HepG2 (cell line): ENCODE measurements around the gene LRP10. TPM values are rescaled to one million over a fixed set of nuclear protein-coding genes. Genes with fewer than 3 reads are reported as not detected.
A peak's percentile ranks its signal among the peaks of the same experiment; 100 is the strongest.

Source experiments
- ATAC-seq: fragments of 200-7000 bp; cut with Tn5 transposase; 3 replicates; pipeline ENCODE4 v1.9.1; 2020; ENCODE audit warnings: mild to moderate bottlenecking, moderate library complexity
- BruUV-seq: library from RNA; stranded (reverse); fragments of 400-500 nt; replicated peaks from 2 replicates; lab custom pipeline; 2021; lab: Mats Ljungman, UMichigan
- CTCF ChIA-PET: fragments of 300-600 bp; formaldehyde crosslinking; extraction: SDS; loops from one replicate; lab custom pipeline; 2021; ENCODE audit warnings: low total read pairs, inconsistent platforms, low intra/inter-chr PET ratio; lab: Yijun Ruan, JAX
- POLR2A ChIA-PET: fragments of 350-600 bp; sonication (Branson Sonifier 250); formaldehyde crosslinking; loops from one replicate; lab custom pipeline; 2020; ENCODE audit warnings: antibody characterized with exemption, inconsistent platforms; lab: Yijun Ruan, JAX
- DNase-seq: peaks from one replicate; pipeline ENCODE4 v3.0.0-alpha.2; 2015; ENCODE audit warnings: low spot score
- FAIRE-seq: peaks from 3 replicates; lab custom pipeline; 2011; peaks lifted over from hg19 to GRCh38; lab: Jason Lieb, UNC
- H2AFZ ChIP-seq: one replicate; pipeline ENCODE4 v1.6.1; 2011; ENCODE audit warnings: low read length, inconsistent platforms
- H3K27ac ChIP-seq: fragments of 300-600 bp; 3 replicates; pipeline ENCODE4 v1.8.0; 2011; ENCODE audit warnings: mixed run types, mild to moderate bottlenecking, mixed read lengths, low read length, inconsistent platforms; ENCODE audit not compliant: insufficient read depth; ENCODE audit errors: extremely low read length
- H3K27me3 ChIP-seq, 2 experiments: fragments of 200-600 bp in 1 of 2; 2 replicates in 1 of 2; 3 replicates in 1 of 2; pipeline versions ENCODE4 v1.6.0 to v1.8.0; 2011; ENCODE audit warnings: low read length in 2 of 2, mild to moderate bottlenecking in 2 of 2, moderate library complexity in 2 of 2, inconsistent platforms in 1 of 2; ENCODE audit not compliant: insufficient read depth in 2 of 2, control insufficient read depth in 1 of 2
- H3K36me3 ChIP-seq, 2 experiments: fragments of 200-600 bp in 1 of 2; replicated peaks in 1 of 2; 2 replicates in 1 of 2; 3 replicates in 1 of 2; pipeline versions ENCODE4 v1.5.1 to v1.8.0; 2011; ENCODE audit warnings: low read length in 2 of 2, inconsistent platforms in 1 of 2; ENCODE audit not compliant: insufficient read depth in 2 of 2, control insufficient read depth in 1 of 2
- H3K4me1 ChIP-seq: 2 replicates; pipeline ENCODE4 v1.5.1; 2012; ENCODE audit warnings: low read length, inconsistent platforms; ENCODE audit not compliant: insufficient read depth
- H3K4me2 ChIP-seq: 2 replicates; pipeline ENCODE4 v1.6.0; 2011; ENCODE audit warnings: low read depth, low read length, inconsistent platforms
- H3K4me3 ChIP-seq, 3 experiments: fragments of 200-600 bp in 1 of 3; sonication (generic), shearing (Covaris generic) in 1 of 3; replicated peaks in 1 of 3; 2 replicates each; pipeline ENCODE4 v1.5.1; 2011 to 2016; ENCODE audit warnings: low read length in 3 of 3, inconsistent platforms in 2 of 3, low read depth in 2 of 3, mild to moderate bottlenecking in 2 of 3, control low read depth in 1 of 3, mixed read lengths in 1 of 3; ENCODE audit not compliant: insufficient read depth in 1 of 3
- H3K79me2 ChIP-seq: one replicate; pipeline ENCODE4 v1.6.1; 2011; ENCODE audit warnings: low read length, inconsistent platforms; ENCODE audit not compliant: insufficient read depth
- H3K9ac ChIP-seq: 2 replicates; pipeline ENCODE4 v1.6.0; 2011; ENCODE audit warnings: mild to moderate bottlenecking, low read depth, low read length, inconsistent platforms; ENCODE audit not compliant: insufficient read depth
- H3K9me3 ChIP-seq: 2 replicates; pipeline ENCODE4 v1.5.1; 2012; ENCODE audit warnings: mild to moderate bottlenecking, low read length
- H4K20me1 ChIP-seq: 2 replicates; pipeline ENCODE4 v1.6.0; 2011; ENCODE audit warnings: inconsistent platforms, mild to moderate bottlenecking, low read length, moderate library complexity; ENCODE audit not compliant: insufficient read depth
- ADNP ChIP-seq: sonication (generic); formaldehyde crosslinking; IDR thresholded peaks from 2 replicates; pipeline ENCODE4 v1.4.0; 2020; ENCODE audit warnings: missing genetic modification reagents
- CC2D1A ChIP-seq: sonication (generic); formaldehyde crosslinking; IDR thresholded peaks from 2 replicates; pipeline ENCODE4 v1.8.1; 2023; ENCODE audit warnings: mild to moderate bottlenecking, missing genetic modification reagents
- CHD4 ChIP-seq: fragments of 200-600 bp; sonication (generic); IDR thresholded peaks from 2 replicates; pipeline ENCODE4 v1.7.0; 2017; ENCODE audit warnings: mild to moderate bottlenecking, low read length, borderline replicate concordance
- CTCF ChIP-seq: sonication (generic); formaldehyde crosslinking; IDR thresholded peaks from 2 replicates; pipeline ENCODE4 v1.5.0; 2020; ENCODE audit warnings: mild to moderate bottlenecking, missing genetic modification reagents, moderate library complexity
- MAFK ChIP-seq, 2 experiments: IDR thresholded peaks in 1 of 2; conservative IDR thresholded peaks in 1 of 2; 2 replicates each; pipeline ENCODE4 v1.6.1; 2011; ENCODE audit warnings: improper control_type of control experiment in 2 of 2, low read length in 2 of 2
- PRMT3 ChIP-seq: sonication (generic); formaldehyde crosslinking; IDR thresholded peaks from 2 replicates; pipeline ENCODE4 v1.8.1; 2022; ENCODE audit warnings: low read depth, mild to moderate bottlenecking, moderate library complexity, missing genetic modification reagents, borderline replicate concordance
- RAD21 ChIP-seq: fragments of 450-650 bp; formaldehyde crosslinking; IDR thresholded peaks from 2 replicates; pipeline ENCODE4 v1.5.0; 2020; ENCODE audit warnings: mild to moderate bottlenecking
- SMC3 ChIP-seq: IDR thresholded peaks from 2 replicates; pipeline ENCODE4 v1.6.1; 2011; ENCODE audit warnings: low read length, improper control_type of control experiment
- YY1 ChIP-seq: IDR thresholded peaks from 2 replicates; pipeline ENCODE4 v1.6.1; 2011; ENCODE audit warnings: low read length, low read depth, moderate library complexity, mild to moderate bottlenecking; ENCODE audit not compliant: insufficient read depth, insufficient replicate concordance
- ZBTB42 ChIP-seq: sonication (generic); formaldehyde crosslinking; IDR thresholded peaks from 2 replicates; pipeline ENCODE4 v1.5.0; 2020; ENCODE audit warnings: mild to moderate bottlenecking, missing genetic modification reagents
- ZFX ChIP-seq: sonication (generic); formaldehyde crosslinking; IDR thresholded peaks from 2 replicates; pipeline ENCODE4 v1.4.0; 2020; ENCODE audit warnings: mild to moderate bottlenecking, low read depth, missing genetic modification reagents, moderate library complexity
- ZMYM2 ChIP-seq: sonication (generic); formaldehyde crosslinking; IDR thresholded peaks from 2 replicates; pipeline ENCODE4 v1.8.0; 2022; ENCODE audit warnings: mild to moderate bottlenecking, missing genetic modification reagents
- ZMYM3 ChIP-seq: sonication (generic); formaldehyde crosslinking; IDR thresholded peaks from 2 replicates; pipeline ENCODE4 v1.5.1; 2020; ENCODE audit warnings: mild to moderate bottlenecking, missing genetic modification reagents
- ZNF335 ChIP-seq: sonication (generic); formaldehyde crosslinking; IDR thresholded peaks from 2 replicates; pipeline ENCODE4 v1.4.0; 2020; ENCODE audit warnings: missing genetic modification reagents
- ZNF644 ChIP-seq: IDR thresholded peaks from 2 replicates; pipeline ENCODE4 v1.6.1; 2016; ENCODE audit warnings: low read depth
- WGBS: methylation state at CpG from one replicate; pipeline ENCODE4 v1.1.6; 2017; ENCODE audit warnings: low lambda C conversion rate; 5-methylcytosine and 5-hydroxymethylcytosine counted together
- in situ Hi-C: cut with HindIII; loops from 2 replicates; pipeline ENCODE4 v1.10.0; 2017; ENCODE audit warnings: low pct_unique_long_range_greater_than_20kb; ENCODE audit not compliant: extremely low pct_ligation_motif_present
- intact Hi-C: fragments of 100-400 bp; cut with micrococcal nuclease; formaldehyde crosslinking; loops from one replicate; pipeline ENCODE4 v1.10.0; 2022; ENCODE audit not compliant: unreplicated experiment
- polyA plus RNA-seq, 8 experiments: library from polyadenylated mRNA; depleted of rRNA in 3 of 8; stranded (reverse) in 7 of 8; unstranded in 1 of 8; fragments of >200 nt; fragmentation: Illumina TruSeq in 4 of 8; extraction: Trizol in 4 of 8; gene quantifications; 2 replicates each; pipeline versions ENCODE4 v1.2.1 to v1.2.3, GENCODE V29; 2011 to 2016; ENCODE audit warnings: low read depth in 4 of 8, missing spikeins in 1 of 8, mixed read lengths in 1 of 8; ENCODE audit not compliant: insufficient read depth in 1 of 8
- total RNA-seq, 5 experiments: library from RNA; depleted of rRNA; stranded (reverse); fragments of >200 nt; fragmentation: Illumina TruSeq; extraction: Trizol; gene quantifications; 2 replicates each; pipeline ENCODE4 v1.2.3, GENCODE V29; 2016; ENCODE audit warnings: low read depth in 1 of 5
- TF ChIP-seq, protein P1 (sequence below): sonication (generic); formaldehyde crosslinking; IDR thresholded peaks from 2 replicates; pipeline ENCODE4 v1.5.0; 2020; ENCODE audit warnings: mild to moderate bottlenecking, missing genetic modification reagents
- TF ChIP-seq, protein P2 (sequence below): sonication (generic); formaldehyde crosslinking; IDR thresholded peaks from 2 replicates; pipeline ENCODE4 v1.5.1; 2020; ENCODE audit warnings: mild to moderate bottlenecking, missing genetic modification reagents

LRP10 gene
- total and polyA plus RNA-seq, 2 of the 13 experiments (the other 11 are each of a cell fraction or from before 2014, with no cell fraction given) = 16.9 to 45.2 TPM

GRCh38 chr14:22865424-22866405 is 5.8 kb upstream of the LRP10 start:
- Histone ChIP-seq H3K4me1 (peaks cover 39% of the 10 kb centered on the region), H3K9ac (no peak overlapping the region), H3K9me3 (no peaks in the 10 kb centered on the region), H4K20me1 (no peaks in the 10 kb centered on the region), H3K79me2 (no peaks in the 10 kb centered on the region), H2AFZ (no peak overlapping the region), H3K27ac (no peak overlapping the region), H3K36me3 (no peaks in the 10 kb centered on the region), H3K4me2 (no peak overlapping the region), H3K4me3 (no peak overlapping the region), H3K27me3 (no peaks in the 10 kb centered on the region)
- FAIRE-seq (no peak), DNase-seq (no peak), ATAC-seq (peak; percentile 64)
- no TSS peak for BruUV-seq
- ChIA-PET CTCF (interaction anchor here (0.6 to 1.8 kb wide), 4 partner anchors 12 to 308 kb away, joined by 3 to 9 read pairs (median 4); no protein-coding TSS in a partner anchor), POLR2A (interaction anchor here (1.4 kb wide), 1 partner anchor 99 kb away, joined by 8 read pairs; the partner anchor contains the start of gene OXA1L)
- 44% methylated on average over 6 of the region's 6 CpGs for WGBS
- in situ Hi-C loops (no loop called here), intact Hi-C loops (no loop called here)
- TF ChIP-seq SMC3 (peak; percentile 35; the same call in 1 of the 2 replicates), MAFK (conservative IDR thresholded peaks at IDR 0.05 in 1 of 2, IDR thresholded peaks at IDR 0.05 in 1 of 2; ENCODE audit: low read length in 2 of 2) (0 out of 4 replicates have a peak, but pooled peaks have one; percentile 11 to 20), ZMYM2 (peak; percentile 23; the same call in 1 of the 2 replicates), ZMYM3 (CRISPR knock-in tag) (peak; percentile 56; the same call in 1 of the 2 replicates), CHD4 (no peak), ADNP (CRISPR knock-in tag) (peak; percentile 83), YY1 (peak; percentile 26), ZBTB42 (0 out of 2 replicates have a peak, but pooled peaks have one; percentile 66), ZNF335 (CRISPR knock-in tag) (no peak), PRMT3 (CRISPR knock-in tag) (no peak), ZNF644 (CRISPR knock-in tag) (peak; percentile 76), RAD21 (CRISPR knock-in tag) (peak; percentile 24; the same call in 1 of the 2 replicates), CC2D1A (CRISPR knock-in tag) (peak; percentile 39; the same call in 1 of the 2 replicates), CTCF (CRISPR knock-in tag) (peak; percentile 70), ZFX (CRISPR knock-in tag) (no peak)
- TF ChIP-seq, protein P1, sequence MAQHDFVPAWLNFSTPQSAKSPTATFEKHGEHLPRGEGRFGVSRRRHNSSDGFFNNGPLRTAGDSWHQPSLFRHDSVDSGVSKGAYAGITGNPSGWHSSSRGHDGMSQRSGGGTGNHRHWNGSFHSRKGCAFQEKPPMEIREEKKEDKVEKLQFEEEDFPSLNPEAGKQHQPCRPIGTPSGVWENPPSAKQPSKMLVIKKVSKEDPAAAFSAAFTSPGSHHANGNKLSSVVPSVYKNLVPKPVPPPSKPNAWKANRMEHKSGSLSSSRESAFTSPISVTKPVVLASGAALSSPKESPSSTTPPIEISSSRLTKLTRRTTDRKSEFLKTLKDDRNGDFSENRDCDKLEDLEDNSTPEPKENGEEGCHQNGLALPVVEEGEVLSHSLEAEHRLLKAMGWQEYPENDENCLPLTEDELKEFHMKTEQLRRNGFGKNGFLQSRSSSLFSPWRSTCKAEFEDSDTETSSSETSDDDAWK (CRISPR knock-in tag) = no peak
- TF ChIP-seq, protein P2, sequence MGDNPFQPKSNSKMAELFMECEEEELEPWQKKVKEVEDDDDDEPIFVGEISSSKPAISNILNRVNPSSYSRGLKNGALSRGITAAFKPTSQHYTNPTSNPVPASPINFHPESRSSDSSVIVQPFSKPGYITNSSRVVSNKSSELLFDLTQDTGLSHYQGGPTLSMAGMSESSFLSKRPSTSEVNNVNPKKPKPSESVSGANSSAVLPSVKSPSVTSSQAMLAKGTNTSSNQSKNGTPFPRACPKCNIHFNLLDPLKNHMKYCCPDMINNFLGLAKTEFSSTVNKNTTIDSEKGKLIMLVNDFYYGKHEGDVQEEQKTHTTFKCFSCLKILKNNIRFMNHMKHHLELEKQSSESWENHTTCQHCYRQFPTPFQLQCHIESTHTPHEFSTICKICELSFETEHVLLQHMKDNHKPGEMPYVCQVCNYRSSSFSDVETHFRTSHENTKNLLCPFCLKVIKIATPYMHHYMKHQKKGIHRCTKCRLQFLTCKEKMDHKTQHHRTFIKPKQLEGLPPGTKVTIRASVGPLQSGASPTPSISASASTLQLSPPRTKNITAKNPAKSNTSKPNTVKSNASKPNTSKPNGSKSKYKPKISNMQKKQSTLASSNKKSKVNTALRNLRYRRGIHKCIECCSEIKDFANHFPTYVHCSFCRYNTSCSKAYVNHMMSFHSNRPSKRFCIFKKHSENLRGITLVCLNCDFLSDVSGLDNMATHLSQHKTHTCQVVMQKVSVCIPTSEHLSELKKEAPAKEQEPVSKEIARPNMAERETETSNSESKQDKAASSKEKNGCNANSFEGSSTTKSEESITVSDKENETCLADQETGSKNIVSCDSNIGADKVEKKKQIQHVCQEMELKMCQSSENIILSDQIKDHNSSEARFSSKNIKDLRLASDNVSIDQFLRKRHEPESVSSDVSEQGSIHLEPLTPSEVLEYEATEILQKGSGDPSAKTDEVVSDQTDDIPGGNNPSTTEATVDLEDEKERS = 0 out of 2 replicates have a peak, but pooled peaks have one; percentile 30
